ENCODE results near the gene RBMY1B. TPM values are rescaled to one million over a fixed set of nuclear protein-coding genes. Genes with fewer than 3 reads are reported as not detected.

Gene RBMY1B
- not detected in 2 replicates for total RNA-seq

GRCh38 chrY:21511038-21511437 lies at the start of gene RBMY1B:
Gene RBMY1B, plus strand, starts transcription at chrY:21511338. Its CDS starts 2,013 bp downstream, at chrY:21513351.

GRCh38 chrY:21534579-21534978 lies 23.4 kb downstream of the RBMY1B start, which contains the start of gene RBMY1A1:
Gene RBMY1A1, plus strand, starts transcription at chrY:21534879. Its CDS starts 2,013 bp downstream, at chrY:21536892.

Other genes starting within 250 kb of the RBMY1B start
- not detected in 2 replicates for gene RBMY1A1, start 23.5 kb downstream of the RBMY1B start, total RNA-seq